Measurements from ENCODE around the gene IKZF4. TPM values are rescaled to one million over a fixed set of nuclear protein-coding genes. Genes with fewer than 3 reads are reported as not detected.

Gene IKZF4
- total and polyA plus RNA-seq, 10 of the 15 experiments (the other 5 are each of a cell fraction or from before 2014, with no cell fraction given): 0.74 to 5.5 (median 1.1) TPM

DNA sequence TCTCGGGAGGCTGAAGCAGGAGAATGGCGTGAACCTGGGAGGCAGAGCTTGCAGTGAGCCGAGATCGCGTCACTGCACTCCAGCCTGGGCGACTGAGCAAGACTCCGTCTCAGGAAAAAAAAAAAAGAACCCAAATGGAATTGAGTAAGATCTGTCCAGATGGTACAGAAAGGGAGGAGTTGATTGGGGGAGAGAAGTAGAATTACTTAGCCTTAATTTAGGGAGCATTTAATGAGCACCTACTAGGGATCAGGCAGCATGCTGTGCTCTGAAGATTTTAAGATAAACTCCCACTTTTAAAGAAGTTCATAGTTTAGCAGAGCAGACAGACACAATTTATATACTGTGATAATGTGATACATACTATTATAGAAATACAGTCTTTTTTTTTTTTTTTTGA, 42.5 kb upstream of the IKZF4 start (continued):
- no peak for TF ChIP-seq EP300 (IDR thresholded peaks at IDR 0.05; ENCODE audit: borderline replicate concordance in 1 of 2, control insufficient read depth in 1 of 2, low read depth in 2 of 2, low read length in 2 of 2)

DNA sequence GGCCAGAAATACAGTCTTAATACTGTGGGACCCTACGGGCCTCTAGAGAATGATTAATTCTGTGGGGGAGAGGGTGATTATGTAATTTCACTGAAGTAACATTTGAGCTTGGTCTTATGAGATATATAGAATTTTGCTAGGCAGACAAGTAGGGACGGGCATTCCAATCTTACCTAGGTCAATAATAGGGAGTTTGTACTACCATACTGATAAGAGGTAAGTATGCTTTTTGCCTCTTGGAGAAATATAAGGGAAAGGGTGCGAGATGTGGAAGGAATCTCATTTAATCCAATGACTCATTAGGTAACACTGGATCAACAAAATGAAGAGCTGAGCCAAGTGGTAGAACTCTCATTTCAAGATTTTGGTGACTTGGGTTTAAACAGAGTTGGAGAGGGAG, 41.8 kb upstream of the IKZF4 start:
- H3K4me1 ChIP-seq (ENCODE audit: control insufficient read depth, insufficient read depth, low read length): peaks cover 16% of the 10 kb centered on the region
- intact Hi-C loops (cut with micrococcal nuclease; ENCODE audit: unreplicated experiment) (no loop called here), in situ Hi-C loops (cut with MboI) (no loop called here)
- no TSS peak for BruUV-seq (replicated peaks)
- DNase-seq (ENCODE audit: low read depth, low spot score): no peak
- ChIA-PET CTCF (interaction anchor here (1.0 kb wide), 1 partner anchor 17 kb away, joined by 3 read pairs; no protein-coding TSS in a partner anchor), POLR2A (no interaction called here), SMC1A (ENCODE audit: uncharacterized antibody, unreplicated experiment) (no interaction called here), RAD21 (ENCODE audit: unreplicated experiment) (no interaction called here)
- H3K4me3 ChIP-seq: no peak overlapping the region
- peaks cover 33% of the 10 kb centered on the region for H3K79me2 ChIP-seq (ENCODE audit: control insufficient read depth, insufficient read depth, low read length)
- 99% methylated on average over 3 of the region's 3 CpGs for WGBS (ENCODE audit: insufficient coverage, insufficient replicate concordance, low lambda C conversion rate, missing lambda C conversion rate)
- no peaks in the 10 kb centered on the region for H3K27me3 ChIP-seq (replicated peaks in 1 of 2; ENCODE audit: control insufficient read depth in 2 of 2, insufficient read depth in 2 of 2, low read length in 1 of 2)
- H3K4me2 ChIP-seq (ENCODE audit: control insufficient read depth, insufficient read depth): no peak overlapping the region
- H3K9ac ChIP-seq (ENCODE audit: control insufficient read depth, insufficient read depth, low read length): no peak overlapping the region
- H3K27ac ChIP-seq (ENCODE audit: control insufficient read depth, insufficient read depth): no peak overlapping the region
- peaks cover 0 to 12% of the 10 kb centered on the region in 2 experiments; a peak in 3 of 4 replicates for H3K36me3 ChIP-seq (ENCODE audit: control insufficient read depth in 2 of 2, insufficient read depth in 2 of 2, low read length in 1 of 2)
- H3K9me3 ChIP-seq (replicated peaks; ENCODE audit: control insufficient read depth, insufficient read depth, low read length): no peaks in the 10 kb centered on the region
- ATAC-seq: no peak
- no peak for FAIRE-seq
- TF ChIP-seq NFYA (IDR thresholded peaks at IDR 0.05; ENCODE audit: borderline replicate concordance, low read depth, low read length) (no peak), ZNF384 (IDR thresholded peaks at IDR 0.05; ENCODE audit: borderline replicate concordance, low read depth, low read length) (no peak), SUPT20H (IDR thresholded peaks at IDR 0.05; ENCODE audit: borderline replicate concordance, control insufficient read depth, low read depth, low read length) (no peak), CEBPB (IDR thresholded peaks at IDR 0.05; ENCODE audit: borderline replicate concordance in 1 of 2, low read depth in 2 of 2, low read length in 2 of 2) (no peak), SIN3A (IDR thresholded peaks at IDR 0.05; ENCODE audit: low read depth, low read length) (no peak), POU2F2 (IDR thresholded peaks at IDR 0.05; ENCODE audit: borderline replicate concordance, low read depth, low read length) (no peak)
- TF ChIP-seq, protein P1, sequence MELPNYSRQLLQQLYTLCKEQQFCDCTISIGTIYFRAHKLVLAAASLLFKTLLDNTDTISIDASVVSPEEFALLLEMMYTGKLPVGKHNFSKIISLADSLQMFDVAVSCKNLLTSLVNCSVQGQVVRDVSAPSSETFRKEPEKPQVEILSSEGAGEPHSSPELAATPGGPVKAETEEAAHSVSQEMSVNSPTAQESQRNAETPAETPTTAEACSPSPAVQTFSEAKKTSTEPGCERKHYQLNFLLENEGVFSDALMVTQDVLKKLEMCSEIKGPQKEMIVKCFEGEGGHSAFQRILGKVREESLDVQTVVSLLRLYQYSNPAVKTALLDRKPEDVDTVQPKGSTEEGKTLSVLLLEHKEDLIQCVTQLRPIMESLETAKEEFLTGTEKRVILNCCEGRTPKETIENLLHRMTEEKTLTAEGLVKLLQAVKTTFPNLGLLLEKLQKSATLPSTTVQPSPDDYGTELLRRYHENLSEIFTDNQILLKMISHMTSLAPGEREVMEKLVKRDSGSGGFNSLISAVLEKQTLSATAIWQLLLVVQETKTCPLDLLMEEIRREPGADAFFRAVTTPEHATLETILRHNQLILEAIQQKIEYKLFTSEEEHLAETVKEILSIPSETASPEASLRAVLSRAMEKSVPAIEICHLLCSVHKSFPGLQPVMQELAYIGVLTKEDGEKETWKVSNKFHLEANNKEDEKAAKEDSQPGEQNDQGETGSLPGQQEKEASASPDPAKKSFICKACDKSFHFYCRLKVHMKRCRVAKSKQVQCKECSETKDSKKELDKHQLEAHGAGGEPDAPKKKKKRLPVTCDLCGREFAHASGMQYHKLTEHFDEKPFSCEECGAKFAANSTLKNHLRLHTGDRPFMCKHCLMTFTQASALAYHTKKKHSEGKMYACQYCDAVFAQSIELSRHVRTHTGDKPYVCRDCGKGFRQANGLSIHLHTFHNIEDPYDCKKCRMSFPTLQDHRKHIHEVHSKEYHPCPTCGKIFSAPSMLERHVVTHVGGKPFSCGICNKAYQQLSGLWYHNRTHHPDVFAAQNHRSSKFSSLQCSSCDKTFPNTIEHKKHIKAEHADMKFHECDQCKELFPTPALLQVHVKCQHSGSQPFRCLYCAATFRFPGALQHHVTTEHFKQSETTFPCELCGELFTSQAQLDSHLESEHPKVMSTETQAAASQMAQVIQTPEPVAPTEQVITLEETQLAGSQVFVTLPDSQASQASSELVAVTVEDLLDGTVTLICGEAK (IDR thresholded peaks at IDR 0.05; ENCODE audit: borderline replicate concordance): no peak
- TF ChIP-seq, protein P2, sequence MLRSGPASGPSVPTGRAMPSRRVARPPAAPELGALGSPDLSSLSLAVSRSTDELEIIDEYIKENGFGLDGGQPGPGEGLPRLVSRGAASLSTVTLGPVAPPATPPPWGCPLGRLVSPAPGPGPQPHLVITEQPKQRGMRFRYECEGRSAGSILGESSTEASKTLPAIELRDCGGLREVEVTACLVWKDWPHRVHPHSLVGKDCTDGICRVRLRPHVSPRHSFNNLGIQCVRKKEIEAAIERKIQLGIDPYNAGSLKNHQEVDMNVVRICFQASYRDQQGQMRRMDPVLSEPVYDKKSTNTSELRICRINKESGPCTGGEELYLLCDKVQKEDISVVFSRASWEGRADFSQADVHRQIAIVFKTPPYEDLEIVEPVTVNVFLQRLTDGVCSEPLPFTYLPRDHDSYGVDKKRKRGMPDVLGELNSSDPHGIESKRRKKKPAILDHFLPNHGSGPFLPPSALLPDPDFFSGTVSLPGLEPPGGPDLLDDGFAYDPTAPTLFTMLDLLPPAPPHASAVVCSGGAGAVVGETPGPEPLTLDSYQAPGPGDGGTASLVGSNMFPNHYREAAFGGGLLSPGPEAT (IDR thresholded peaks at IDR 0.05; ENCODE audit: low read depth): no peak
- H2AFZ ChIP-seq (ENCODE audit: control insufficient read depth, low read depth, low read length): no peak overlapping the region
- no peaks in the 10 kb centered on the region for H4K20me1 ChIP-seq (ENCODE audit: control insufficient read depth, insufficient read depth)

Data from GM12878 (cell line).